GM18498 (cell line): ENCODE measurements around the gene SH3BGRL3.

Source experiments
- ATAC-seq: cut with Tn5 transposase; IDR thresholded peaks from one replicate; pipeline ENCODE4 v1.9.1; 2021; ENCODE audit warnings: mild to moderate bottlenecking, moderate library complexity; ENCODE audit not compliant: unreplicated experiment

Gene SH3BGRL3

DNA sequence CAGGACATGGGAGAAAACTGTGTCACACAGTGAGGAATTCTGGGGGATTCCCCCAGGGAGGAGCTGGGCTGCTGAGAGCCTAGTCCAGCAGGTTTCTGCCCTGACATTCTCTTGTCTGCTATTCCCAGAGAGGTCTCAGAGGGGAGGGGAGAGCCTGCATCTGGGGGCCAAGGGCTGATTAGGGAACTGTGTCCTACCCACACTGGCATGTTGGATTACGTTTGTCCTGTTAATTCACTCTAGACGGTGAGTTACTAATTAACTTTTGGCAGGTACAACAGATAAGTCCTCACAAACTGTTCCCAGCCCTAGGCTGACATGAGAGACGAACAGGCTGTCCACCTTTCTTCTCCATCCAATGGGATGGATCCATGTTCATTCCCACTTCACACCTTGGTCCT lies 2.6 kb upstream of the SH3BGRL3 start:
- ATAC-seq, result no peak

DNA sequence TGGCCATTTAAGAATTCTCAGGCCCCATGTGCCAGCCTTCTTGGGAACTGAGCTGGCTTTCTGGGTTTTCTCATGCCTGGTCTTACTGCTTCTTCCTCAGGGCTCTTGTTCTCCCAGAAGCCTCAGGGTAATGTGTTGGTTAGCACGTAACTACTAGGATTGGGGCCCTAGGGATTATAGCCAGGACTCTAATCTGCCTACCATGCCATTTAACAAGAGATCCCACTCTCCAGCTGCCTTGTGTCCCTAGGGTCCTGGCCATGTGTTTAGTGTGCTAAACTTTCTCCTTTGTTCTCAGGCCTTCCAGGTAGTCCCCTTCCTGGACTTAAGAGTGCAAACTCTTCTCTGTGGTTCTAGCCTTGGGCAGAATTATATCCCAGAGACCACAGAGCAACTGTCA lies 2.2 kb upstream of the SH3BGRL3 start:
- no peak for ATAC-seq

GRCh38 chr1:26278303-26278702 lies 1.6 kb upstream of the SH3BGRL3 start:
- ATAC-seq, result no peak

DNA sequence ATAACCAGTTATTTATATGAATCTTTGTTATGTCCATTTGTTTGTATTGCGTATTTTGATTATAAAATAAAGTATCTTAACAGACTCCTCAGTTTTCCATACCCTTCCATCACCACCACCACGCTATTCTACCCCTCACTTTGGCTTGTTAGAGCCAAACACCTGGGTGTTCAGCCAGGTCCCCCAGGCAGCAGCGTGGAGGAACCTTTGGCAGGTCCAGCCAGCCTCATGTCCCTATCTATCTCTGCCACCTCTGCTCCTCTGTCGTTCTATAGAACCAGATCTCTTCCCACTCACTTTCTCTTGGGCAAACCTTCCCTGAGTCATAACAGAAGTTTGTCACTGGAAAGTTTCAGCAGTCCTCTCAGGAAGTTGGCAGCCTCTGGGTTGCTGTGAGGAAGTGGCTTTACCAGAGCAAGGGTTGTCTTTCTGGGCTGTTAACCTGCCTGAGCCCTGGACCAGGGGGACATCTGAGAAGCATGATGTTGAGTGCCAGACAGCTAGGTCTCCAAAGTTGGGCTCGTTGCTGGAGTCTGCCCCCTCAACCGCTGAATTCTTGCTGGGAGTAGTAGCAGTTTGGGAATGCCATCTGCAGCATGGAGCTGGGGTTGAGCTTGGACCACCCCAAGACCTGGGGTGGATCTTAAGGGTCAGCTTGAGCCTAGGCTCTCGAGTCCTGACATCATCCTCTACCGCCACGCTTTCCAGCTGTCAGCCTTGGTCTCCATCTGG lies 996 bp upstream of the SH3BGRL3 start:
- ATAC-seq, result no peak

DNA sequence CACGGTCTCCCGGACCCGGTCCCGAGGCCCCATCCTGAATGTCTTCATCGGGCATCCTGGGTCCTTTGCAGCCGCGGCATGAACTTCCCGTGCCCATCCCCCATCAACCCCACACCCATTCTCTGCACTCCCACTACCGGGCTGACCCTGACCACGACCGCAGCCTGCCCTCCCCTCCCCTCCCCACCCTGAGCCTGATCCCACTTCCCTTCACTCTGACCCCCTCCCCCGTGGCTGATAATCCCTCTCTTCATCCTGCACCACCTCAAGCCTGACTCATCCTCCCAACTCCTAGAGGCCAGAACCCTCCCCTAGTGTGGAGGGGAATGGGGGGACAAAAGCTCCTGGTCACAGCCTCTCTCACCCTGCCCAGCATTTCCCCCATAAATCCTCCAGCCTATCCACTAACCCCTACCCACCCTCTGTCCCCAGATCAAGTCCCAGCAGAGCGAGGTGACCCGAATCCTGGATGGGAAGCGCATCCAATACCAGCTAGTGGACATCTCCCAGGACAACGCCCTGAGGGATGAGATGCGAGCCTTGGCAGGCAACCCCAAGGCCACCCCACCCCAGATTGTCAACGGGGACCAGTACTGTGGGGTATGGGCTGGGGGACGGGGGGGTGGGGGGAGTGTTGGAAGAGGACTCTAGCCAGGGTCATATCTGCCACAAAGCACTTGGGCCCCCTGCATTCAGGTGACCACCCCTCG lies 602 bp downstream of the SH3BGRL3 start:
- no peak for ATAC-seq

GRCh38 chr1:26281091-26281958 lies 1.4 kb downstream of the SH3BGRL3 start:
- ATAC-seq, result no peak

- ATAC-seq, result no peak
Measured at GRCh38 chr1:26281971-26282370, 2.1 kb downstream of the SH3BGRL3 start.

GRCh38 chr1:26282401-26282918 lies 2.6 kb downstream of the SH3BGRL3 start:
- no peak for ATAC-seq

DNA sequence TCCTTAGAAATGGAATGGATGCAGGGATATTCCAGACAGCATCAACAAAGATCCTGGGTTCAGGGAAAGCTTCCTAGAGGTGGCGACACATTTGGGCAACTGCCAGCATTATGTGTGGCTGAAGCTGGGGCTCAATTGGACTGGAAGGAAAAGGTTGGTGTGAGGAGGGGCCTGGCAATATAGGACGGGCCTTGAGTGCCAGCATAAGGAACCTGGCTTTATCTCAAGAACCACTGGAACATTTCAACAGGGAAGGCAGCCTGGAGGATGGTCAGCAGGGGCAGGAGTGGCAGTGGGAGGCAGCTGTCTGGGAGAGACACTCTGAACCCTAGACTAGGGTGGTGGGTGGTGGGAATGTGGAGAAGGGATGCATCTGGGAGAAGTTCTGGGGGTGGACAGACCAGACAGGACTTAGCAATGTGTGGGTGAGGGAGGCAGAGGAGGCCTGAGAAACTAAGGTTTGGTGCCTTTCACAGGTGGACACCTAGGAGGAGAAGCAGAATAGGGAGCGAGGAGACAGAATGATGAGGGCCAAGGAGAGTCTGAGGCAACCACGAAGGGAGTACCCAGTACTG lies 3.5 kb downstream of the SH3BGRL3 start:
- no peak for ATAC-seq

- ATAC-seq, result no peak
Measured at GRCh38 chr1:26283871-26284596, 4.1 kb downstream of the SH3BGRL3 start.

GRCh38 chr1:26284597-26285347 lies 4.9 kb downstream of the SH3BGRL3 start:
- ATAC-seq, result no peak

DNA sequence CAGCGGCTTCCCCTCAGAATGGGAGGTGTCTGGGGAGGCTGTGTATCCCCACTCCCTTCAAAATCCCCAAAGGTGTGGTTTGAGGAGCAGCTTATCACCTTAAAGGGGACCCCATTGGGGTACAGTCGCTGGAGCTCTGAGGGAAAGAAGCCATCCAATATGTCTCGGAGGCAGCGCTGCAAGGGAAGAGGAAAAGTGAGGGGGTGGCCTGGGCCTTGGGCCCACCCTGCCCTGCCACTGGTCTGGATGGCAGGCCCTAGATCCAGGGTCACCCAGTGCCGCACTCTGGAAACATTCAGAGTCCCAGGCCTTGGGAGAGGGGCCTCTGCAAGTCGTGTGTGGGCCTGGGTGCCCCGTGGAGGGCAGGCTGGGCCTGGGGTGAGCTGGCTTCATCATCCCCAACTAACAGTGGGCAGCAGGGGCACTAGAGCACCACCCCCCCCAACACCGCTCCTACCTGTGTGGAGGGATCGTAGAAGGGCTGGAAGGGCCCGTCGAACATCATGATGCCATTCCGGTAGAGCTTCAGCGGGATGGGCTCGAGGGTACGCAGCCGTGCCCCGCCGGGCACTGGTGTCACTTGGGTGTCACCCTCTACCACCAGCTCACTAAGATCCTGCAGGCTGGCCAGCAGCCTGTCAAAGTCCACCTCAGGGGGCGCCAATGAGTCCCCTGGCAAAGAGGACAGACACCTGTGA lies 5.6 kb downstream of the SH3BGRL3 start:
- no peak for ATAC-seq

DNA sequence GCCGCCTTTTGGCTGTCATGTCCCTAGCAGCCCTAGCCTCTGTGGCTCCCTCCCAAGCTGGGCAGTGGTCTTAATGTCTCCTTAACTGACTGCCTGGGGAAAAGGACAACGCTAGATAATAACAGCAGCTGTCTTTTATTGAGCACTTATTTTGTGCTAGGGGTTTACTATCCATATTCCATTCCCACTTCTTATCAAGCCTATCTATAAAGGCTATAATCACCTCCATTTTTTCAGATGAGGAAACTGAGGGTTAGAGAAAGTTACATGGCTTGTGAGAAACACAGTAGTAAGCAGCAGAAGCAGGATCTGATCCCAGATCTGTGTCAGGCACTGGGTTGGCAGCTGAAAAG lies 6.2 kb downstream of the SH3BGRL3 start:
- no peak for ATAC-seq

DNA sequence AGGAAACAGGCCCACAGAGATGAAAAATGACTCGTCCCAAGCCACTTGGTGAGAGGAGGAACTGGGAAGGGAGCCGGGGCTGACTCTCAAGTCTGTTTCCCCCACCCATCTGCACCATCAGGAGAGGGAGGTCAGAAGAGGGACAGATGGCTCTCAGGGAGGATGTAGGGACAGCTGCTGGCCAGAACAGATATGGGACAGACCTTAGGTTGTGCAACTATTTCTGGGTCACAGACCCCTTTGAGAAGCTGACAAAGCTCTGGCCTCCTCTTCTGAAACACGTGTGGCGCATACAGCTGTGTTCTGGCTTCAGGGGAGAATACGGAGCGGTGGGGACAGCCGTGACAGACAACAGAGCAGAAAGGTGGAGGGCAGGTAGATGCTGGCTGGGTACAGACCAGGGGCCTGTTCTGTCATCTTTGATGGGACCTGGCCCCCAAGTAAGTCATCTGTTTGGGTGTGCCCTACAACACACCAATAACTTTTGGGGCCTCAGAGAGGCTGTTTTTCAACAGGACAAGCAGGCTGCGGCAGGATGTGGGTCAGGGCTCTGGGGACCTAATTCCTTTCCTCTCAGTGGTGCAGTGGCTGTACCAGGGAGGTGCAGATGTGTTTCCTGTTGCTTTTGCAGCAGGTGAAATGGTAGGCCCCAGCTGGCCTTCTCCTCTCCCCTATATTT lies 7.3 kb downstream of the SH3BGRL3 start:
- ATAC-seq, result peak; percentile 36

- ATAC-seq, result no peak
Measured at GRCh38 chr1:26287811-26288210, 7.9 kb downstream of the SH3BGRL3 start.

DNA sequence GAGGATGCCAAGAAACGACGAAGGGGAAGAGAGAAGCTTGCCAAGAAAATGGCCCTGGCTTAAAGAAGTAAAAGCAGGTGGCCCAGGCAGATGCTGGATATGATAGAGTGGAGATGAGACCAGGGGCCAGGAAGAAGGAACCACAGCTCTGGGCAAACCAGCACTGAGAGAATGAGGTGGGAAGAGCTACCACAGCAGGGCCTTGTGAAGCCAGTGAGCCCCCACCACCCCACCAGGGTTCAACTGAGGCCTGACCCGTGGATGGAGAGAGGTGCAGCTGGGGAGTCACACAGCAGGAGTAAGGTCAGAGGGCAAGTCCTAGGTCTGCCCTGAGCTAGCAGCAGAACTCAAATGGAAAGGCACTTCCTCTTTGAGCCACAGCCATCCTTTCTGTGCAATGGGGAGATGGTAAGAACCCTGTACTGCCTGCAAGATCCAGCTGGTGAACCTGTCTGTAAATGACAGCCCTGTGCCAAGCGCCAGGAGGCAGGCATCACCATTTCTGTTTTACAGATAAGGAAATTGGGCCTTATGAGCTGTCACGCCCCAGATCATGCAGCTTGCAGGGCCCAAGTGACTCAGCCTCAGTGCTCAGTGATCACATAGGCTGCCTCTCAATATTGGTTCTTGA lies 8.5 kb downstream of the SH3BGRL3 start:
- no peak for ATAC-seq

DNA sequence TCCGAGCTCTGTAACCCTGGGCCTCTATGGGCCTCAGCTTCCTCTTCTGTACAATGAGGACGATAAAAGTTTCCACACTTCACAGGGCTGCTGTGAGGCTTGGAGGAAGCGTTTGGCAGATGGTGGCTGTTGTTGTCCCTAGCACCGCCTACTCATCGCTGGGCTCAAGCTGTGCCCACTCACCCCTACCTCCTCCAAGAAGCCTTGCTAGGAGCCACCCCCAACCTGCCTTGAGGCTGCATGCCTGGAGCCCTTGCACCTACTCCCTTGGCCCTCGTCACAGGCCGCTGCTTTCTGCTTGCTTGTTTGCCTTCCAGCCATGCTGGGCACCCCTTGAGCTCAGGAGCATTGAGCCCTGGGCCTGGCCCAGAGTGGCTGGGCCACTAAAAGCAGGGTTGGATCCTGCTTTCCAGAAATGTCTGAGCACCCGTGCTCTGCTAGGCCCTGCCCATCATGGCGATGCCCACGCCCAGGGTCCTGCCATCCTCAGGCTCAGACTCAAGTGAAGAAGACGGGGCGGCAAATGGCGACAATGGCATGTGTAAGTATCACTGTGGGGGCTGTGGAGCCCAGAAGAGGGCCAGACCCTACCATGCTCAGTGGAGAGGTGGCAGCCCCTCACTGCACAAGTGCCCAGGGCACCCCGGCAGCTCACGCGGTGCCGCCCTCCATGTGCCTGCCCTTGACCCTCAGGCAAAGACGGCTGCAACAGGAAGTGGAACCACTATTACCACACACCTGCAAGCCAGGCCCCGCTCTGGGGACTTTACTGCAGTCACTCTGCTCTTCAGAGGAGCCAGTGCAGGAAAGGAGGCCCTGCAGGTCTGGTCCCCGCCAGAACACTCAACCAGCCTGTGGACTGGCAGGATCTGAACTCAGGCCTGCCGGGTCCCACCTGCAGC lies 9.5 kb downstream of the SH3BGRL3 start:
- peak; percentile 42 for ATAC-seq
